OCI-LY7 (cell line): ENCODE measurements around the gene PKHD1. TPM values are rescaled to one million over a fixed set of nuclear protein-coding genes. Genes with fewer than 3 reads are reported as not detected.

Source experiments
- BruUV-seq: library from RNA; stranded (reverse); fragments of 400-500 nt; replicated peaks from 2 replicates; lab custom pipeline; 2021; lab: Mats Ljungman, UMichigan
- CTCF ChIA-PET: fragments of 300-600 bp; sonication (Branson Sonifier 250); formaldehyde crosslinking; loops from one replicate; lab custom pipeline; 2022; ENCODE audit warnings: antibody characterized with exemption; ENCODE audit not compliant: unreplicated experiment; lab: Charles Lee
- POLR2A ChIA-PET: fragments of 300-600 bp; sonication (Branson Sonifier 250); formaldehyde crosslinking; loops from one replicate; lab custom pipeline; 2022; ENCODE audit warnings: antibody characterized with exemption; lab: Charles Lee
- DNase-seq: peaks from one replicate; pipeline ENCODE4 v3.0.0-alpha.2; 2015; ENCODE audit warnings: low spot score
- H2AFZ ChIP-seq: fragments of 200-600 bp; sonication (generic), shearing (Covaris generic); 2 replicates; pipeline ENCODE4 v1.6.1; 2014; ENCODE audit warnings: mild to moderate bottlenecking, antibody characterized with exemption, low read length, moderate library complexity
- H3K27ac ChIP-seq: fragments of 200-600 bp; sonication (generic); 2 replicates; pipeline ENCODE4 v1.5.1; 2014; ENCODE audit warnings: mixed run types, low read depth, mild to moderate bottlenecking, moderate library complexity, low read length, inconsistent platforms; ENCODE audit not compliant: poor library complexity, severe bottlenecking
- H3K36me3 ChIP-seq: fragments of 200-600 bp; sonication (generic); 2 replicates; pipeline ENCODE4 v1.6.1; 2014; ENCODE audit warnings: mild to moderate bottlenecking, antibody characterized with exemption, low read length, moderate library complexity, mixed read lengths; ENCODE audit not compliant: insufficient read depth
- H3K4me1 ChIP-seq: fragments of 200-600 bp; sonication (generic); 2 replicates; pipeline ENCODE4 v1.5.1; 2014; ENCODE audit warnings: mild to moderate bottlenecking, low read length; ENCODE audit not compliant: insufficient read depth, poor library complexity, severe bottlenecking
- H3K4me2 ChIP-seq: fragments of 200-600 bp; sonication (generic); 2 replicates; pipeline ENCODE4 v1.6.1; 2014; ENCODE audit warnings: mild to moderate bottlenecking, low read length
- H3K4me3 ChIP-seq: fragments of 200-600 bp; sonication (generic); 2 replicates; pipeline ENCODE4 v1.5.1; 2014; ENCODE audit warnings: mild to moderate bottlenecking, low read depth, low read length; ENCODE audit not compliant: poor library complexity, severe bottlenecking
- H3K79me2 ChIP-seq: fragments of 200-600 bp; sonication (generic); 2 replicates; pipeline ENCODE4 v1.6.1; 2016; ENCODE audit warnings: low read depth, mild to moderate bottlenecking, low read length, moderate library complexity, mixed read lengths; ENCODE audit not compliant: insufficient read depth
- H3K9me2 ChIP-seq: fragments of 200-600 bp; sonication (generic); 2 replicates; pipeline ENCODE4 v1.6.1; 2016; ENCODE audit warnings: mild to moderate bottlenecking, low read length, mixed read lengths; ENCODE audit not compliant: insufficient read depth
- H3K9me3 ChIP-seq: fragments of 200-600 bp; sonication (generic); 2 replicates; pipeline ENCODE4 v1.6.1; 2014; ENCODE audit warnings: mild to moderate bottlenecking, mixed run types, low read length, mixed read lengths
- H4K20me1 ChIP-seq: fragments of 200-600 bp; sonication (generic); 2 replicates; pipeline ENCODE4 v1.6.1; 2014; ENCODE audit warnings: mild to moderate bottlenecking, antibody characterized with exemption, low read length, moderate library complexity, mixed read lengths; ENCODE audit not compliant: insufficient read depth
- CTCF ChIP-seq: fragments of 200-600 bp; sonication (generic); conservative IDR thresholded peaks from 2 replicates; pipeline ENCODE4 v1.5.1; 2014; ENCODE audit warnings: mild to moderate bottlenecking, antibody characterized with exemption, low read length, moderate library complexity, mixed read lengths
- EZH2phosphoT487 ChIP-seq: fragments of 200-600 bp; sonication (generic); IDR thresholded peaks from 2 replicates; pipeline ENCODE4 v1.6.1; 2018; ENCODE audit warnings: low read depth, borderline replicate concordance, mild to moderate bottlenecking, mixed run types, antibody characterized with exemption, low read length, moderate library complexity, mixed read lengths
- intact Hi-C: fragments of 100-400 bp; cut with micrococcal nuclease; formaldehyde crosslinking; loops from one replicate; pipeline ENCODE4 v1.10.0; 2022; ENCODE audit not compliant: unreplicated experiment
- total RNA-seq, 2 experiments: library from RNA; depleted of rRNA in 1 of 2; stranded (reverse); fragments of >200 nt in 1 of 2; shearing (Covaris generic) in 1 of 2; gene quantifications; 2 replicates each; pipeline ENCODE4 v1.2.3, GENCODE V29; 2014 to 2022

Gene PKHD1
- total RNA-seq, 2 experiments from 2014 or later, result not detected

GRCh38 chr6:52124126-52125121 lies 37.0 kb upstream of the PKHD1 start:
- no peaks in the 10 kb centered on the region for H3K36me3 ChIP-seq
- no peak for DNase-seq
- H3K79me2 ChIP-seq, result no peaks in the 10 kb centered on the region
- H2AFZ ChIP-seq, result no peak overlapping the region
- H3K9me3 ChIP-seq, result no peaks in the 10 kb centered on the region
- H3K9me2 ChIP-seq, result no peaks in the 10 kb centered on the region
- ChIA-PET POLR2A (interaction anchor here (0.7 kb wide), 1 partner anchor 48 kb away, joined by 3 read pairs; no protein-coding TSS in a partner anchor), CTCF (no interaction called here)
- no peak overlapping the region for H3K4me3 ChIP-seq
- H3K4me2 ChIP-seq, result no peak overlapping the region
- intact Hi-C loops, result no loop called here
- no peaks in the 10 kb centered on the region for H4K20me1 ChIP-seq
- no peak for TF ChIP-seq CTCF
- TF ChIP-seq EZH2phosphoT487, result no peak
- no TSS peak for BruUV-seq
- no peak overlapping the region for H3K27ac ChIP-seq
- no peaks in the 10 kb centered on the region for H3K4me1 ChIP-seq

- DNase-seq, result no peak
- intact Hi-C loops, result no loop called here
- Histone ChIP-seq H2AFZ (no peak overlapping the region), H3K4me1 (no peaks in the 10 kb centered on the region), H3K4me3 (no peak overlapping the region), H3K27ac (no peak overlapping the region), H3K79me2 (no peaks in the 10 kb centered on the region), H3K4me2 (no peak overlapping the region), H4K20me1 (no peaks in the 10 kb centered on the region), H3K9me2 (no peaks in the 10 kb centered on the region), H3K36me3 (no peaks in the 10 kb centered on the region), H3K9me3 (no peaks in the 10 kb centered on the region)
- no TSS peak for BruUV-seq
- ChIA-PET CTCF (no interaction called here), POLR2A (interaction anchor here (0.6 to 1.0 kb wide), 2 partner anchors 9 to 42 kb away, joined by 3 to 4 read pairs; no protein-coding TSS in a partner anchor)
- no peak for TF ChIP-seq EZH2phosphoT487
- TF ChIP-seq CTCF, result no peak
Measured at GRCh38 chr6:52123251-52123650, 35.8 kb upstream of the PKHD1 start.

- TF ChIP-seq EZH2phosphoT487, result no peak
- no peak for TF ChIP-seq CTCF
- Histone ChIP-seq H3K79me2 (no peaks in the 10 kb centered on the region), H4K20me1 (no peaks in the 10 kb centered on the region), H3K4me2 (no peak overlapping the region), H3K27ac (no peak overlapping the region), H3K36me3 (no peaks in the 10 kb centered on the region), H3K9me3 (no peaks in the 10 kb centered on the region), H3K4me3 (no peak overlapping the region), H2AFZ (no peak overlapping the region), H3K9me2 (no peaks in the 10 kb centered on the region), H3K4me1 (no peaks in the 10 kb centered on the region)
- ChIA-PET POLR2A (no interaction called here), CTCF (no interaction called here)
- BruUV-seq, result no TSS peak
- intact Hi-C loops, result no loop called here
- DNase-seq, result no peak
Measured at GRCh38 chr6:52117352-52117751, 29.9 kb upstream of the PKHD1 start.
